GM23338 (cell line): ENCODE measurements around the gene TNS1. TPM values are rescaled to one million over a fixed set of nuclear protein-coding genes. Genes with fewer than 3 reads are reported as not detected.

Experiments used
- ATAC-seq: fragments of 200-7000 bp; cut with Tn5 transposase; 3 replicates; pipeline ENCODE4 v1.9.1; 2020
- DNase-seq: peaks from one replicate; pipeline ENCODE4 v3.0.0-alpha.2; 2015; ENCODE audit warnings: low spot score
- H2AFZ ChIP-seq: fragments of 200-600 bp; sonication (generic); 2 replicates; pipeline ENCODE4 v1.8.0; 2016; ENCODE audit warnings: antibody characterized with exemption, mild to moderate bottlenecking, moderate library complexity
- H3F3A ChIP-seq: fragments of 200-600 bp; sonication (generic); replicated peaks from 2 replicates; pipeline ENCODE4 v1.8.0; 2017; ENCODE audit warnings: antibody characterized with exemption, mixed run types, low read depth
- H3K27ac ChIP-seq: fragments of 200-600 bp; sonication (generic); 2 replicates; pipeline ENCODE4 v1.6.1; 2016; ENCODE audit warnings: low read depth
- H3K27me3 ChIP-seq: fragments of 200-600 bp; sonication (generic); 2 replicates; pipeline ENCODE4 v1.8.0; 2016; ENCODE audit warnings: mild to moderate bottlenecking, mixed run types, moderate library complexity; ENCODE audit not compliant: insufficient read depth
- H3K36me3 ChIP-seq: fragments of 200-600 bp; sonication (generic); 2 replicates; pipeline ENCODE4 v1.8.0; 2016; ENCODE audit warnings: mild to moderate bottlenecking; ENCODE audit not compliant: insufficient read depth
- H3K4me1 ChIP-seq: fragments of 200-600 bp; sonication (generic); 2 replicates; pipeline ENCODE4 v1.8.0; 2016; ENCODE audit warnings: mild to moderate bottlenecking, moderate library complexity; ENCODE audit not compliant: insufficient read depth
- H3K4me2 ChIP-seq: fragments of 200-600 bp; sonication (generic); 2 replicates; pipeline ENCODE4 v1.7.1; 2017; ENCODE audit warnings: mixed run types
- H3K4me3 ChIP-seq: fragments of 200-600 bp; sonication (generic); 2 replicates; pipeline ENCODE4 v1.6.1; 2016; ENCODE audit warnings: mixed run types
- H3K79me2 ChIP-seq: fragments of 200-600 bp; sonication (generic); replicated peaks from 2 replicates; pipeline ENCODE4 v1.8.0; 2017; ENCODE audit warnings: mild to moderate bottlenecking; ENCODE audit not compliant: insufficient read depth
- H3K9me2 ChIP-seq: fragments of 200-600 bp; sonication (generic); 2 replicates; pipeline ENCODE4 v1.8.0; 2017; ENCODE audit not compliant: insufficient read depth
- H4K20me1 ChIP-seq: fragments of 200-600 bp; sonication (generic); replicated peaks from 2 replicates; pipeline ENCODE4 v1.8.0; 2017; ENCODE audit warnings: mild to moderate bottlenecking; ENCODE audit not compliant: insufficient read depth
- H3K27ac Mint-ChIP-seq: 2 replicates; pipeline ENCODE4 v1.8.0; 2020; ENCODE audit warnings: inconsistent platforms, mild to moderate bottlenecking, moderate library complexity, mixed read lengths
- H3K27me3 Mint-ChIP-seq: 3 replicates; pipeline ENCODE4 v1.8.0; 2022; ENCODE audit warnings: low read depth, mild to moderate bottlenecking, moderate library complexity, mixed read lengths, inconsistent platforms; ENCODE audit not compliant: insufficient read depth, poor library complexity
- H3K36me3 Mint-ChIP-seq: 3 replicates; pipeline ENCODE4 v1.8.0; 2021; ENCODE audit warnings: low read depth, mild to moderate bottlenecking, inconsistent platforms, moderate library complexity, mixed read lengths
- H3K4me1 Mint-ChIP-seq: 3 replicates; pipeline ENCODE4 v1.8.0; 2020; ENCODE audit warnings: mild to moderate bottlenecking, inconsistent platforms, mixed read lengths
- H3K4me3 Mint-ChIP-seq: 3 replicates; pipeline ENCODE4 v1.8.0; 2021; ENCODE audit warnings: moderate library complexity, mild to moderate bottlenecking, inconsistent platforms, mixed read lengths
- H3K9me3 Mint-ChIP-seq: 3 replicates; pipeline ENCODE4 v1.8.0; 2020; ENCODE audit warnings: moderate library complexity, mild to moderate bottlenecking, inconsistent platforms, mixed read lengths
- CREB1 ChIP-seq: fragments of 250-450 bp; sonication (Bioruptor Pico); IDR thresholded peaks from 2 replicates; pipeline ENCODE4 v1.5.0; 2020; ENCODE audit warnings: low read depth, mild to moderate bottlenecking, moderate library complexity
- CTCF ChIP-seq, 2 experiments: fragments of 200-600 bp in 1 of 2; sonication (generic) in 1 of 2; conservative IDR thresholded peaks; 2 replicates each; pipeline versions ENCODE4 v1.5.1 to v1.6.1; 2016 to 2017; ENCODE audit warnings: antibody characterized with exemption in 2 of 2, low read depth in 2 of 2, mild to moderate bottlenecking in 2 of 2, moderate library complexity in 1 of 2
- EZH2 ChIP-seq: fragments of 200-600 bp; sonication (generic); IDR thresholded peaks from one replicate; pipeline ENCODE4 v1.8.0; 2017; ENCODE audit warnings: antibody characterized with exemption, mild to moderate bottlenecking, low read depth; ENCODE audit not compliant: unreplicated experiment
- EZH2phosphoT487 ChIP-seq: fragments of 200-600 bp; sonication (generic); IDR thresholded peaks from one replicate; pipeline ENCODE4 v1.8.1; 2018; ENCODE audit warnings: antibody characterized with exemption; ENCODE audit not compliant: unreplicated experiment
- POLR2AphosphoS5 ChIP-seq: IDR thresholded peaks from 2 replicates; pipeline ENCODE4 v1.6.1; 2016; ENCODE audit warnings: antibody characterized with exemption, low read depth
- REST ChIP-seq: IDR thresholded peaks from one replicate; pipeline ENCODE4 v1.6.1; 2018; ENCODE audit warnings: antibody characterized with exemption; ENCODE audit not compliant: unreplicated experiment
- STAT1 ChIP-seq: IDR thresholded peaks from one replicate; pipeline ENCODE4 v1.6.1; 2016; ENCODE audit warnings: antibody characterized with exemption; ENCODE audit not compliant: unreplicated experiment
- ZNF114 ChIP-seq: fragments of 250-450 bp; sonication (Bioruptor Pico); IDR thresholded peaks from 2 replicates; pipeline ENCODE4 v1.5.0; 2020; ENCODE audit warnings: mild to moderate bottlenecking, moderate library complexity
- ZNF331 ChIP-seq: fragments of 250-450 bp; sonication (Bioruptor Pico); IDR thresholded peaks from 2 replicates; pipeline ENCODE4 v1.5.0; 2020; ENCODE audit warnings: low read depth, mild to moderate bottlenecking, moderate library complexity
- polyA plus RNA-seq: library from polyadenylated mRNA; unstranded; fragments of >200 nt; fragmentation: Nextera tagmentation; extraction: Ambion mirVana; gene quantifications from 2 replicates; pipeline ENCODE4 v1.2.1, GENCODE V29; 2016
- total RNA-seq: library from RNA; depleted of rRNA; stranded (reverse); fragments of >200 nt; shearing (Covaris generic); gene quantifications from 2 replicates; pipeline ENCODE4 v1.2.3, GENCODE V29; 2014

Gene TNS1
- total and polyA plus RNA-seq, 2 experiments from 2014 or later: 2.0 to 7.4 TPM

- peaks cover 23% of the 10 kb centered on the region for H3K4me1 Mint-ChIP-seq
- H3K27ac Mint-ChIP-seq: no peak overlapping the region
- no peaks in the 10 kb centered on the region for H3K36me3 Mint-ChIP-seq
- Histone ChIP-seq H3K36me3 (no peaks in the 10 kb centered on the region), H3K4me1 (peaks cover 3% of the 10 kb centered on the region; the same call in 1 of the 2 replicates), H3K27me3 (peaks cover 27% of the 10 kb centered on the region), H4K20me1 (no peaks in the 10 kb centered on the region), H3K4me3 (no peak overlapping the region), H2AFZ (no peak overlapping the region; the same call in 1 of the 2 replicates), H3K79me2 (no peaks in the 10 kb centered on the region), H3F3A (no peaks in the 10 kb centered on the region), H3K4me2 (no peak overlapping the region), H3K9me2 (no peaks in the 10 kb centered on the region), H3K27ac (no peak overlapping the region)
- no peak overlapping the region for H3K4me3 Mint-ChIP-seq
- DNase-seq (no peak), ATAC-seq (no peak)
- H3K9me3 Mint-ChIP-seq: no peaks in the 10 kb centered on the region
- peaks cover 26% of the 10 kb centered on the region for H3K27me3 Mint-ChIP-seq
- TF ChIP-seq EZH2phosphoT487 (no peak), STAT1 (no peak), CTCF (conservative IDR thresholded peaks at IDR 0.05; ENCODE audit: low read depth in 2 of 2) (no peak), POLR2AphosphoS5 (no peak), ZNF114 (CRISPR knock-in tag) (no peak)
Observed at GRCh38 chr2:218031771-218032257, 29.0 kb upstream of the TNS1 start.

- no peak for ATAC-seq
- H3K9me3 Mint-ChIP-seq: no peaks in the 10 kb centered on the region
- H3K27ac Mint-ChIP-seq: no peak overlapping the region
- Histone ChIP-seq H4K20me1 (no peaks in the 10 kb centered on the region), H3K27me3 (peaks cover 27% of the 10 kb centered on the region), H3K4me1 (peaks cover 4% of the 10 kb centered on the region; the same call in 1 of the 2 replicates), H3K9me2 (no peaks in the 10 kb centered on the region), H3K27ac (no peak overlapping the region), H2AFZ (no peak overlapping the region), H3K4me2 (no peak overlapping the region), H3F3A (no peaks in the 10 kb centered on the region), H3K36me3 (no peaks in the 10 kb centered on the region), H3K4me3 (no peak overlapping the region), H3K79me2 (no peaks in the 10 kb centered on the region)
- DNase-seq: no peak
- TF ChIP-seq STAT1 (no peak), POLR2AphosphoS5 (no peak), EZH2 (no peak), ZNF331 (CRISPR knock-in tag) (no peak), REST (no peak), CREB1 (no peak), CTCF (conservative IDR thresholded peaks at IDR 0.05; ENCODE audit: low read depth in 2 of 2) (no peak), ZNF114 (CRISPR knock-in tag) (no peak), EZH2phosphoT487 (no peak)
- no peak overlapping the region for H3K4me3 Mint-ChIP-seq
- H3K27me3 Mint-ChIP-seq: peaks cover 26% of the 10 kb centered on the region
- no peaks in the 10 kb centered on the region for H3K36me3 Mint-ChIP-seq
- peaks cover 24% of the 10 kb centered on the region for H3K4me1 Mint-ChIP-seq
Observed at GRCh38 chr2:218031261-218031660, 28.5 kb upstream of the TNS1 start.
